Measurements from ENCODE around the gene KRT82. TPM values are rescaled to one million over a fixed set of nuclear protein-coding genes. Genes with fewer than 3 reads are reported as not detected.

The KRT82 gene
- total and polyA plus RNA-seq, 2 of the 8 experiments (the other 6 are each of a cell fraction or from before 2014, with no cell fraction given): not detected

GRCh38 chr12:52359621-52360061, 46.5 kb downstream of the KRT82 start:
- FAIRE-seq (no peak), DNase-seq (ENCODE audit: low read depth in 1 of 2, low spot score in 2 of 2) (no peak)
- H2BK20ac ChIP-seq (ENCODE audit: low read length): no peak overlapping the region
- no peak overlapping the region for H2BK12ac ChIP-seq (ENCODE audit: low read depth, low read length)
- no peak overlapping the region for H2AFZ ChIP-seq (ENCODE audit: low read length)
- H3K14ac ChIP-seq (ENCODE audit: insufficient read length): no peak overlapping the region
- no peak overlapping the region for H3K4ac ChIP-seq (replicated peaks; ENCODE audit: insufficient read length, low read depth, low read length)
- H2AK5ac ChIP-seq (ENCODE audit: low read depth, low read length): no peak overlapping the region
- no peaks in the 10 kb centered on the region for H3K79me1 ChIP-seq (ENCODE audit: low read depth, low read length)
- ChIA-PET POLR2A (ENCODE audit: partially characterized antibody) (no interaction called here), CTCF (ENCODE audit: partially characterized antibody) (interaction anchor here (0.8 to 6.7 kb wide), 12 partner anchors 11 to 202 kb away, joined by 3 to 88 read pairs (median 4); no protein-coding TSS in a partner anchor)
- no peaks in the 10 kb centered on the region for H3K23me2 ChIP-seq (ENCODE audit: low read depth, low read length)
- no peaks in the 10 kb centered on the region for H3K36me3 ChIP-seq (ENCODE audit: control insufficient read depth in 2 of 4, insufficient read depth in 4 of 4, low read length in 3 of 4)
- H3K27me3 ChIP-seq (replicated peaks in 1 of 4; ENCODE audit: control insufficient read depth in 3 of 4, extremely low read depth in 1 of 4, insufficient read depth in 3 of 4, low read length in 3 of 4): no peaks in the 10 kb centered on the region
- H4K20me1 ChIP-seq (replicated peaks in 1 of 2; ENCODE audit: control insufficient read depth in 1 of 2, insufficient read depth in 2 of 2, low read length in 2 of 2): no peaks in the 10 kb centered on the region
- H3K18ac ChIP-seq (ENCODE audit: extremely low read depth, low read length): no peak overlapping the region
- no peak overlapping the region for H3K4me2 ChIP-seq (ENCODE audit: insufficient read depth in 1 of 2, low read depth in 2 of 2, low read length in 2 of 2)
- WGBS, 2 experiments (ENCODE audit: extremely low coverage in 1 of 2, insufficient coverage in 1 of 2, insufficient read length in 1 of 2, insufficient replicate concordance in 2 of 2, low coverage in 1 of 2, low lambda C conversion rate in 2 of 2, missing lambda C conversion rate in 1 of 2): 88% methylated on average over 5 of the region's 5 CpGs; no CpG with 5 or more reads in 1 of the 2 experiments
- H4K5ac ChIP-seq (ENCODE audit: insufficient read length, low read depth, low read length): no peak overlapping the region
- no peak overlapping the region for H4K8ac ChIP-seq (ENCODE audit: extremely low read depth, insufficient read depth, low read length)
- TF ChIP-seq EGR1 (IDR thresholded peaks at IDR 0.05; ENCODE audit: borderline replicate concordance, low read depth, low read length) (no peak), KDM1A (IDR thresholded peaks at IDR 0.05; ENCODE audit: borderline replicate concordance, low read length) (no peak), CBX5 (IDR thresholded peaks at IDR 0.05; ENCODE audit: low read depth, low read length) (no peak), SUZ12 (IDR thresholded peaks at IDR 0.05; ENCODE audit: low read length) (no peak)
- H3K4me3 ChIP-seq (ENCODE audit: extremely low read depth in 1 of 4, insufficient read depth in 2 of 4, low read depth in 3 of 4, low read length in 4 of 4): no peak overlapping the region
- H3K56ac ChIP-seq (replicated peaks; ENCODE audit: insufficient read length, low read depth, low read length): no peak overlapping the region
- H3K9ac ChIP-seq (replicated peaks in 1 of 4; ENCODE audit: extremely low read depth in 1 of 4, low read depth in 3 of 4, low read length in 3 of 4): no peak overlapping the region
- H3K9me3 ChIP-seq (ENCODE audit: insufficient read depth in 2 of 2, low read depth in 1 of 2, low read length in 1 of 2): no peaks in the 10 kb centered on the region; a peak in 1 of 4 replicates
- H4K91ac ChIP-seq (replicated peaks; ENCODE audit: insufficient read length, low read length): no peak overlapping the region
- H2BK15ac ChIP-seq (ENCODE audit: low read length): no peak overlapping the region
- H3K79me2 ChIP-seq (ENCODE audit: control insufficient read depth in 1 of 2, insufficient read depth in 2 of 2, low read length in 2 of 2): no peaks in the 10 kb centered on the region
- no peak overlapping the region for H3K23ac ChIP-seq (ENCODE audit: insufficient read length)
- no peak overlapping the region for H3K27ac ChIP-seq (ENCODE audit: low read depth, low read length)
- no peak overlapping the region for H2BK120ac ChIP-seq (replicated peaks; ENCODE audit: low read depth, low read length)
- no peak overlapping the region for H2BK5ac ChIP-seq (ENCODE audit: low read depth, low read length)
- H3K4me1 ChIP-seq (replicated peaks in 1 of 4; ENCODE audit: control insufficient read depth in 3 of 4, insufficient read depth in 4 of 4, low read length in 3 of 4): no peaks in the 10 kb centered on the region
